ENCODE results near the gene PP2D1.

The PP2D1 gene

GRCh38 chr3:20012164-20012563 is at the start of gene PP2D1:
PP2D1 (minus strand) TSS chr3:20012264; CDS start chr3:20012072, 192 bp downstream.
- Histone ChIP-seq H3K9ac (ENCODE audit: low read length in 2 of 2) (no peak within 1 kb of the TSS), H3K4me3 (ENCODE audit: low read length in 2 of 2) (no peak within 1 kb of the TSS), H3K4me1 (ENCODE audit: control insufficient read depth, insufficient read depth, low read length) (no peaks in the 10 kb centered on the region), H3K27ac (ENCODE audit: low read length) (no peak within 1 kb of the TSS), H3K9me3 (ENCODE audit: control insufficient read depth in 2 of 2, low read length in 2 of 2) (no peaks in the 10 kb centered on the region), H3K27me3 (ENCODE audit: control insufficient read depth in 1 of 2, insufficient read depth in 2 of 2, low read length in 2 of 2) (no peaks in the 10 kb centered on the region), H3K36me3 (ENCODE audit: control insufficient read depth in 2 of 2, insufficient read depth in 2 of 2, low read length in 2 of 2) (no peaks in the 10 kb centered on the region)

GRCh38 chr3:20060974-20061685 is 49.1 kb upstream of the PP2D1 start:
- Histone ChIP-seq H3K9me3 (ENCODE audit: control insufficient read depth in 2 of 2, low read length in 2 of 2) (no peaks in the 10 kb centered on the region), H3K27ac (ENCODE audit: low read length) (no peak overlapping the region), H3K36me3 (ENCODE audit: control insufficient read depth in 2 of 2, insufficient read depth in 2 of 2, low read length in 2 of 2) (no peaks in the 10 kb centered on the region), H3K27me3 (ENCODE audit: control insufficient read depth in 1 of 2, insufficient read depth in 2 of 2, low read length in 2 of 2) (no peaks in the 10 kb centered on the region), H3K4me1 (ENCODE audit: control insufficient read depth, insufficient read depth, low read length) (peaks cover 14% of the 10 kb centered on the region), H3K9ac (ENCODE audit: low read length in 2 of 2) (no peak overlapping the region), H3K4me3 (ENCODE audit: low read length in 2 of 2) (no peak overlapping the region)

- Histone ChIP-seq H3K4me3 (ENCODE audit: low read length in 2 of 2) (no peak overlapping the region), H3K9me3 (ENCODE audit: control insufficient read depth in 2 of 2, low read length in 2 of 2) (no peaks in the 10 kb centered on the region), H3K27me3 (ENCODE audit: control insufficient read depth in 1 of 2, insufficient read depth in 2 of 2, low read length in 2 of 2) (no peaks in the 10 kb centered on the region), H3K9ac (ENCODE audit: low read length in 2 of 2) (no peak overlapping the region), H3K27ac (ENCODE audit: low read length) (no peak overlapping the region), H3K4me1 (ENCODE audit: control insufficient read depth, insufficient read depth, low read length) (peaks cover 16% of the 10 kb centered on the region), H3K36me3 (ENCODE audit: control insufficient read depth in 2 of 2, insufficient read depth in 2 of 2, low read length in 2 of 2) (no peaks in the 10 kb centered on the region)
Measured at GRCh38 chr3:20059929-20060328, 47.9 kb upstream of the PP2D1 start.

- no peak overlapping the region for H3K27ac ChIP-seq (ENCODE audit: low read length)
Measured at GRCh38 chr3:20057612-20058180, 45.6 kb upstream of the PP2D1 start.

GRCh38 chr3:20056725-20057611 is 44.9 kb upstream of the PP2D1 start:
- H3K27me3 ChIP-seq (ENCODE audit: control insufficient read depth in 1 of 2, insufficient read depth in 2 of 2, low read length in 2 of 2) = no peaks in the 10 kb centered on the region
- no peak overlapping the region for H3K9ac ChIP-seq (ENCODE audit: low read length in 2 of 2)

More at GRCh38 chr3:20057612-20058180, 45.6 kb upstream of the PP2D1 start:
- H3K9me3 ChIP-seq (ENCODE audit: control insufficient read depth in 2 of 2, low read length in 2 of 2) = no peaks in the 10 kb centered on the region
- no peaks in the 10 kb centered on the region for H3K27me3 ChIP-seq (ENCODE audit: control insufficient read depth in 1 of 2, insufficient read depth in 2 of 2, low read length in 2 of 2)
- peak overlapping the region in 1 of 2 donors; percentile 29 for H3K4me3 ChIP-seq (ENCODE audit: low read length in 2 of 2)
- peaks cover 22% of the 10 kb centered on the region for H3K4me1 ChIP-seq (ENCODE audit: control insufficient read depth, insufficient read depth, low read length)
- no peak overlapping the region for H3K9ac ChIP-seq (ENCODE audit: low read length in 2 of 2)
- no peaks in the 10 kb centered on the region for H3K36me3 ChIP-seq (ENCODE audit: control insufficient read depth in 2 of 2, insufficient read depth in 2 of 2, low read length in 2 of 2)

GRCh38 chr3:20055842-20056241 is 43.8 kb upstream of the PP2D1 start:
- Histone ChIP-seq H3K27me3 (ENCODE audit: control insufficient read depth in 1 of 2, insufficient read depth in 2 of 2, low read length in 2 of 2) (no peaks in the 10 kb centered on the region), H3K9me3 (ENCODE audit: control insufficient read depth in 2 of 2, low read length in 2 of 2) (no peaks in the 10 kb centered on the region), H3K36me3 (ENCODE audit: control insufficient read depth in 2 of 2, insufficient read depth in 2 of 2, low read length in 2 of 2) (no peaks in the 10 kb centered on the region), H3K4me3 (ENCODE audit: low read length in 2 of 2) (no peak overlapping the region), H3K4me1 (ENCODE audit: control insufficient read depth, insufficient read depth, low read length) (peaks cover 20% of the 10 kb centered on the region), H3K9ac (ENCODE audit: low read length in 2 of 2) (no peak overlapping the region), H3K27ac (ENCODE audit: low read length) (no peak overlapping the region)

More at GRCh38 chr3:20056725-20057611, 44.9 kb upstream of the PP2D1 start:
- H3K27ac ChIP-seq (ENCODE audit: low read length) = no peak overlapping the region
- H3K4me3 ChIP-seq (ENCODE audit: low read length in 2 of 2) = peak overlapping the region in 1 of 2 donors; percentile 29
- peaks cover 22% of the 10 kb centered on the region for H3K4me1 ChIP-seq (ENCODE audit: control insufficient read depth, insufficient read depth, low read length)
- H3K9me3 ChIP-seq (ENCODE audit: control insufficient read depth in 2 of 2, low read length in 2 of 2) = no peaks in the 10 kb centered on the region
- H3K36me3 ChIP-seq (ENCODE audit: control insufficient read depth in 2 of 2, insufficient read depth in 2 of 2, low read length in 2 of 2) = no peaks in the 10 kb centered on the region

- H3K4me1 ChIP-seq (ENCODE audit: control insufficient read depth, insufficient read depth, low read length) = peaks cover 19% of the 10 kb centered on the region
- H3K9ac ChIP-seq (ENCODE audit: low read length in 2 of 2) = no peak overlapping the region
Measured at GRCh38 chr3:20055020-20055775, 43.1 kb upstream of the PP2D1 start.

GRCh38 chr3:20054549-20054987 is 42.5 kb upstream of the PP2D1 start:
- Histone ChIP-seq H3K36me3 (ENCODE audit: control insufficient read depth in 2 of 2, insufficient read depth in 2 of 2, low read length in 2 of 2) (no peaks in the 10 kb centered on the region), H3K27ac (ENCODE audit: low read length) (no peak overlapping the region), H3K9me3 (ENCODE audit: control insufficient read depth in 2 of 2, low read length in 2 of 2) (no peaks in the 10 kb centered on the region), H3K4me1 (ENCODE audit: control insufficient read depth, insufficient read depth, low read length) (peaks cover 19% of the 10 kb centered on the region), H3K27me3 (ENCODE audit: control insufficient read depth in 1 of 2, insufficient read depth in 2 of 2, low read length in 2 of 2) (no peaks in the 10 kb centered on the region), H3K4me3 (ENCODE audit: low read length in 2 of 2) (no peak overlapping the region), H3K9ac (ENCODE audit: low read length in 2 of 2) (no peak overlapping the region)

More at GRCh38 chr3:20055020-20055775, 43.1 kb upstream of the PP2D1 start:
- H3K4me3 ChIP-seq (ENCODE audit: low read length in 2 of 2) = no peak overlapping the region
- H3K27me3 ChIP-seq (ENCODE audit: control insufficient read depth in 1 of 2, insufficient read depth in 2 of 2, low read length in 2 of 2) = no peaks in the 10 kb centered on the region
- H3K27ac ChIP-seq (ENCODE audit: low read length) = peak overlapping the region; percentile 18
- H3K9me3 ChIP-seq (ENCODE audit: control insufficient read depth in 2 of 2, low read length in 2 of 2) = no peaks in the 10 kb centered on the region
- no peaks in the 10 kb centered on the region for H3K36me3 ChIP-seq (ENCODE audit: control insufficient read depth in 2 of 2, insufficient read depth in 2 of 2, low read length in 2 of 2)

GRCh38 chr3:20052851-20053250 is 40.8 kb upstream of the PP2D1 start:
- no peak overlapping the region for H3K27ac ChIP-seq (ENCODE audit: low read length)
- H3K4me3 ChIP-seq (ENCODE audit: low read length in 2 of 2) = no peak overlapping the region
- no peaks in the 10 kb centered on the region for H3K27me3 ChIP-seq (ENCODE audit: control insufficient read depth in 1 of 2, insufficient read depth in 2 of 2, low read length in 2 of 2)
- no peaks in the 10 kb centered on the region for H3K36me3 ChIP-seq (ENCODE audit: control insufficient read depth in 2 of 2, insufficient read depth in 2 of 2, low read length in 2 of 2)
- H3K9ac ChIP-seq (ENCODE audit: low read length in 2 of 2) = no peak overlapping the region
- no peaks in the 10 kb centered on the region for H3K9me3 ChIP-seq (ENCODE audit: control insufficient read depth in 2 of 2, low read length in 2 of 2)
- H3K4me1 ChIP-seq (ENCODE audit: control insufficient read depth, insufficient read depth, low read length) = peaks cover 25% of the 10 kb centered on the region

GRCh38 chr3:20051123-20051806 is 39.2 kb upstream of the PP2D1 start:
- Histone ChIP-seq H3K27ac (ENCODE audit: low read length) (no peak overlapping the region), H3K9me3 (ENCODE audit: control insufficient read depth in 2 of 2, low read length in 2 of 2) (no peaks in the 10 kb centered on the region), H3K4me3 (ENCODE audit: low read length in 2 of 2) (no peak overlapping the region), H3K36me3 (ENCODE audit: control insufficient read depth in 2 of 2, insufficient read depth in 2 of 2, low read length in 2 of 2) (no peaks in the 10 kb centered on the region), H3K4me1 (ENCODE audit: control insufficient read depth, insufficient read depth, low read length) (peaks cover 19% of the 10 kb centered on the region), H3K9ac (ENCODE audit: low read length in 2 of 2) (no peak overlapping the region), H3K27me3 (ENCODE audit: control insufficient read depth in 1 of 2, insufficient read depth in 2 of 2, low read length in 2 of 2) (no peaks in the 10 kb centered on the region)

Data from stomach smooth muscle (tissue), 2 donors.